ENCODE measurements around the gene CYP21A2.
"Not testable (repeated sequence)": the region's sequence is repeated elsewhere in the genome, so short reads cannot be mapped to it uniquely, and the experiment has no call there.

The CYP21A2 gene

DNA sequence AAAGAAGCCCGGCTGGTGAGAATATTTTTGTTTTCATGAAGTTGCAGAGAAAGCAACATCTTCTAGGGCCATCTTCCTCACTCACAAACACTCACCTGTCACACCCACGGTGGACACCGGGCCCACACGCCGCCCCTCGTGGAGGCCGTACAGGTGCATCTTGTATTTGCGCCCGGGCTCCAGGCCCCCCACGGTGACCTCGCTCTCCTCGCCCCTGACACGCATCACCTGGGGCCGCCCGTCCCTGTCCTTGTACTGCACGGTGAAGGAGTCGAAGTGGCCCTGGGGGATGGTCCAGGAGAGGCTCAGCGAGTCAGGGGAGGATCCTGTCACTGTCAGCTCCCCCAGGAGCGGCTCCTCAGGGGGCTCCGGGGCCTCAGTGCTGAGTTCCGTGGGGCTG lies 17.5 kb downstream of the CYP21A2 start:
- not testable (repeated sequence) for DNase-seq (ENCODE audit: low spot score)

DNA sequence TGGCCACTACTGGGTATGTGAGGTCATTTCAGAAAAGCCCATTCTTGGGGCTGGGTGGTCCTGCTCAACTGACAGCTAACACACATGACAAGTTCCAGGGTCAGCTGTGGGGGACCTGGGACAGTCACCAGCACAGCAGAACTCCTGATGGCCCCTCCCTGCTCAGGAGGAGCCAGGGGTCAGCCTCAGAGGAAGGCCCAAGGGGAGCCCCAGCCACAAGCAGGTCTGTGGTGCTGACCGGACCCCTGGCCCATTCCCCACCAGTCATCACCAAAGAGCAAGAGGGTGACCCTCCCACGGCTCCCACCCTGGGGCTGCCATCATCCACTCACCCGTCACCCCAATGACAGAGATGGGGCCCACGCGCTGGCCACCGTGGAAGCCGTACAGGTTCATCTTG lies 18.0 kb downstream of the CYP21A2 start:
- no peak for DNase-seq (ENCODE audit: low spot score)

DNA sequence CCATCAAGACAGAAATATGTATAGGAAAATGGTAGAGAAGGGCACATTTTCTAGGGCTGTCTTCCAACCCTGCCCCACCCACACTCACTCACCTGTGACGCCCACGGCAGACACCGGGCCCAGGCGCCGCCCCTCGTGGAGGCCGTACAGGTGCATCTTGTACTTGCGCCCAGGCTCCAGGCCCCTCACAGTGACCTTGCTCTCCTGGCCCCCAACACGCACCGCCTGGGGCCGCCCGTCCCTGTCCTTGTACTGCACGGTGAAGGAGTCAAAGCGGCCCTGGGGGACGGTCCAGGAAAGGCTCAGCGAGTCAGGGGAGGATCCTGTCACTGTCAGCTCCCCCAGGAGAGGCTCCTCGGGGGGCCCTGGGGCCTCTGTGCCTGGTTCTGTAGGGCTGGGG lies 19.8 kb downstream of the CYP21A2 start:
- no peak for DNase-seq (ENCODE audit: low spot score)

DNA sequence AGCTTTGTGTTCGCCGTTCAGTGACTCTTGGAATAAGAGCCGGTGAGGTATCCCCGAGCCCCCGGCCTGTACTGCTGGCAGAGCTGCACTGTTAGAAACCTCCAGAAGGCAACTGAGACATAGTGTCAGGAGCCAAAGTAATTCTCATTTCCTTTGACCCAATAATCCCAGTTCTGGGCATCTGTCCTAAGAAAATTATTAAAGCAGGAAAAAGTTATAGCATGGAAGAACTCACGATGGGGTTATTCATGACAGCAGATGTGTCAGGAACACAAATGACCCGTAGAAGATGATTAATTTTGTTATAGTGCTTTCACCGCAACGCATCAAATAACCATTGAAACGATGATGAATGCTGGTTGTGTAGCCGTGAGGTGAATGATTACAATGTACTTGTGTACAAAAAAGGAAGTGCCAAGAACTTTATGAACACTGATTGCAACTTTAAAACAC lies 20.3 kb downstream of the CYP21A2 start:
- DNase-seq (ENCODE audit: low spot score): no peak

DNA sequence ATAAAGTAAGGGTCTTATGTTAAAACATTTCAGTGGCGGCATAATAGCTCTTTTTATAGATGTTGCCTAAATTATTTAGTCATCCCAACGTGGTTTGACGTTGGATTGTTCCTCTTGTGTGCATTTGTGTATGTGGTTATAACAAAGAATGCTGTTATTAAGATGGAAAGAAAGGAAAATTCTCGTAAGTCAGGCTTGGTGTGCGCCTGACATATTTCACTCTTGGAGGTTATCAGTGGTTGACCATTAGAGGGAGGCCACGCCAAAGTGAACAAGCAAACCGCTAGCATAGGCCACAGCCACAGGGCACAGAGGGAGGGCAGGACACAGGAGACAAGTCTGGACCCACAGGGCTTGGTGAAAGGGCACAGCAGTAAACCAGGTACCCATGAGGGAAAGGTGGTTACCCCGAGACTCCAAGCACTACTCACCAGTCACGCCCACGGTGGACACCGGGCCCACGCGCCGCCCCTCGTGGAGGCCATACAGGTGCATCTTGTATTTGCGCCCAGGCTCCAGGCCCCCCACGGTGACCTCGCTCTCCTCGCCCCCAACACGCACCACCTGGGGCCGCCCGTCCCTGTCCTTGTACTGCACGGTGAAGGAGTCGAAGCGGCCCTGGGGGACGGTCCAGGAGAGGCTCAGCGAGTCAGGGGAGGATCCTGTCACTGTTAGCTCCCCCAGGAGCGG lies 22.9 kb downstream of the CYP21A2 start:
- no peak for DNase-seq (ENCODE audit: low spot score)

DNA sequence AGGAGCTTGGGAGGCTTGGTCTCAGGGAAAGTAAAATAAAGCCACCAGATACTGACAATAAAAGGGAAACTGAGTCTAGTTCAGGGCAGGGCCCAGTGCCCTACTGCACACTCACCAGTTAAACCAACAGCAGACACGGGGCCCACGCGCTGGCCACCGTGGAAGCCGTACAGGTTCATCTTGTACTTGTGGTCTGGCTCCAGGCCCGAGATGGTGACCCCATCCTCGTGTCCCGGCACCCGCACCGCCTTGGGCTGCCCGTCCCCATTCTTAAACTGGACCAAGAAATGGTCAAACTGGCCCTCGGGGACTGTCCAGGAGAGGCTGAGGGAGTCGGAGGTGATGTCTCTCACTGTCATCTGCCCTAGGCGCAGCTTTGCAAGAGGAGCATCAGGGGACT lies 26.5 kb downstream of the CYP21A2 start:
- DNase-seq (ENCODE audit: low spot score): no peak

DNA sequence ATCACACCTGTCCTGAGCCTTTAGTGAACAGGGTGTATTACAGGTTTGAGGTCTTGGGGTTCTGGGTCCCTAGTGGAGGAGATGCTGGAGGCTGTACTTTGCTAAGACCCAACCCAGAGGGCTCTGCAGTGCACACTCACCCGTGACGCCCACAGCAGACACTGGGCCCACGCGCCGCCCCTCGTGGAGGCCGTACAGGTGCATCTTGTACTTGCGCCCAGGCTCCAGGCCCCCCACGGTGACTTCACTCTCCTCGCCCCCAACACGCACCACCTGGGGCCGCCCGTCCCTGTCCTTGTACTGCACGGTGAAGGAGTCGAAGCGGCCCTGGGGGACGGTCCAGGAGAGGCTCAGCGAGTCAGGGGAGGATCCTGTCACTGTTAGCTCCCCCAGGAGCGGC lies 29.3 kb downstream of the CYP21A2 start:
- not testable (repeated sequence) for DNase-seq (ENCODE audit: low spot score)

DNA sequence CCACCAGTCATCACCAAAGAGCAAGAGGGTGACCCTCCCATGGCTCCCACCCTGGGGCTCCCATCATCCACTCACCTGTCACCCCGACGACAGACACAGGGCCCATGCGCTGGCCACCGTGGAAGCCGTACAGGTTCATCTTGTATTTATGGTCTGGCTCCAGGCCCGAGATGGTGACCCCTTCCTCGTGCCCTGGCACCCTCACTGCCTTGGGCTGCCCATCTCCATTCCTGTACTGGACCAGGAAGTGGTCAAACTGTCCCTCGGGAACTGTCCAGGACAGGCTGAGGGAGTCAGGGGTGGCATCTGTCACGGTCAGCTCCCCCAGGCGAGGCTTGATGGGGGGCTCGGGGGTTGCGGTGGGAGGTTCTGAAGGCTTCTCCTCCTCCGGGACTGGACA lies 30.1 kb downstream of the CYP21A2 start:
- DNase-seq (ENCODE audit: low spot score): not testable (repeated sequence)

DNA sequence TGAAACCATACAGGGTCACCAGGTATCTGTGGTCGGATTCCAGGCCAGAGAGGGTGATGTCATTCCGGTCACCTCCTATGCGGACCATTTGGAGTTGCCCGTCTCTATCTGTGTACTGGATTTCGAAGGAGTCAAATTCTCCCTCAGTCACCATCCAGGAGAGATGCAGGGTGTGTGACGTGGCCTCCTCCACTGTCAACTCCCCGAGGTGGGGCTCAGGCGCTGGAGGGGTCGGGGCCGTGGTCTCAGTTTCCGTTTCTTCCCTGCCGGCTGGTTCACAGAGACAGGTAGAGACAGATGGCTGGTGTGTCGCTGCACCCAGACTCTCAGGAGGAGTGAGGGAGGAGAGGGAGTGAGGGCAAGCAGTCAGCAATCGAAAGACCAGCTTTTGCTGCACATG lies 30.7 kb downstream of the CYP21A2 start:
- DNase-seq (ENCODE audit: low spot score): no peak

DNA sequence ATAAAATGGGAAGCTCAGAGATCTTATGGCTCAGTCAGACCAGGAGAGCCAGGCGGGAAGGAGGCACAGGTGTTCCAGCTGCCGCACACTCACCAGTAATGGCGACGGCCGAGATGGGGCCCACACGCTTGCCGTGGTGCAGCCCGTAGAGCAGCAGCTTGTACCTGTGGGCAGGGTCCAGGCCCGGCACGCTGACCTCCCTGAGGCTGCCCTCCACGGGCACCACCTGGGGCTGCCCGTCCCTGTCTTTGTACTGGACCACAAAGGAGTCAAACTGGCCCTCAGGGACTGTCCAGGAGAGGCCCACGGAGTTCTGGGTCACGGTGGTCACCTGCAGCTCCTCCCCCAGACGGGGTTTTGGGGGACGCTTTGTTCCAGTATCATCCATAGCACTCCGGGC lies 31.2 kb downstream of the CYP21A2 start:
- no peak for DNase-seq (ENCODE audit: low spot score)

DNA sequence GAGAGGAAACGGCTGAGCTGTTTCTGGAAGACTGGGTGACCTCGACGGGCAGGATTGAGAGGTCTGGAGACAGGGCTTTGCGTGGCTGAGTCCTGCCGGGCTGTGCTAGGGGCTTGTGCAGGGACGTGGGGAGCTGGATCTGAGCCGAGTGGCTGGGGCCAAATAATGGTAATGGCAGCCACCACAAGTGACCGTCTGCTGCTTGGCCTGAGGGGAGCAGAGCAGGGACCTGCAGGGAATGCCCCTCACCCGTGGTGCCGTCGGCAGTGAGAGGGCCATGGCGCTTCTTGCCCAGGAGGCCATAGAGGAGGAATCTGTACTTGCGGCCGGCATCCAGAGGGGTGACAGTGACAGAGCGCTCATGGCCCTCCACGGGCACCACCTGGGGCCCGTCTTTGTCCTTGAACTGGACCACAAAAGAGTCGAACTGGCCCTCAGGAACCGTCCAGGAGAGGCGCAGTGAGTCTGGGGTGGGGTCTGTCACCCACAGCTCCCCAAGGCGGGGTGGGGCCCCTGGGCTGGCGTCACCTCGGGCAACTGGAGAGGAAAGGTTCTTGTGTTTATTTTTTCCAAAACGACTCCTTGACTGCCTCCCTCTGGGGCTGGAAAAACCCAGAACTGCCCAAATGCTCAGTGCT lies 31.8 kb downstream of the CYP21A2 start:
- DNase-seq (ENCODE audit: low spot score): no peak

DNA sequence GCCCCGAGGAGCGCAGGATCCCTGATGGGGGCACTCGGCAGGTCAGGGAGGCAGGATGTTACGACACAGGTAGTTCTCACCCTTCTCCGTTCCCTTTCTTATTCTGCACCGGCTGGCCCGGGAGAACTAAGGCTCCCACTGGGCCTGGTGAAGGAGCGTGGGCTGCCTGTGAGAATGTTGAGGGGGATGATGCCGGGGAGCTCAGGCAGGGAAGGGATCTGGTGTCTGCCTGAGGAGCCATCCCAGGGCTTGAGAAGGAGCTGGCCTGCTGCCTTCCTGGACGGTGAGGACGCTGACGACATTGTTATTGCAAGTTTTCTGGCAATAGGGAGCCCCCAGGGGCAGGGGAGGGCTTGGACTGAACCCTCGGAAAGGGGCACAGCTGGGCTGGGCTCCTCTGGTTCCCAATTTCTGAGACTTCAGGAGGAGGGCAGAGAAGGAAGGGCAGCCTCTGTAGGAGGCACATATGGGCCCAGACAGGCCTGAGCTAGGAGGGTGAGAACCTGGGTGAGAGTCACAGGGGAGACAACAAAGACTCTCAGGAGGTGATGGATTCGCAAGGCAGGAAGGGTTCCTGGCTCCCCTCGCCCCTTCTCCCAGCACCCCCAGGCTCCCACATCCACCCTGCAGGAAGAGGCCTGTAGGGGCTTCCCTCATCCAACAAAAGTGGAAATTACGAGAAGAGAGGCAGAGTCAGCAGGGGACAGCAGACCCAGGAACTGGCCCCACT lies 32.8 kb downstream of the CYP21A2 start:
- DNase-seq (ENCODE audit: low spot score): no peak

DNA sequence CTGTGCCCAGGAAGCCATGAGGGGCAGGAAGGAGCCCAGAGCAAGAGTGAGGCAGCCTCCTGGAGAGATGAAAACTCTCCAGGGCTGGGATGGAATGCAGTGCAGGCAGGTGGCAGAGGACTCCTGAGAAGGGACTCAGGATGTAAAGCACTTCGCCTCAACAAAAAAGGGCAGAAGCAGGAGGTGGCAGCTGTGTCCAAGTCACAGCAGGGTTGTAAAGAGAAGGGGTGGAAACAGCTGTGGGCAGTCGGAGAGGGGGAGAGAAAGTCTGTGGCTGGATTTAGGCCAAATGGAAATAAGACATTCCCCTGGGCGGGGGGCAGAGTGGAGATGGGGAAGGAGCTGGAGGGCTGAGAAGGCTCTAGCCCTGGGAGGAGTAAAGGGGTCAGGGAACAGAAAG lies 34.9 kb downstream of the CYP21A2 start:
- DNase-seq (ENCODE audit: low spot score): no peak

DNA sequence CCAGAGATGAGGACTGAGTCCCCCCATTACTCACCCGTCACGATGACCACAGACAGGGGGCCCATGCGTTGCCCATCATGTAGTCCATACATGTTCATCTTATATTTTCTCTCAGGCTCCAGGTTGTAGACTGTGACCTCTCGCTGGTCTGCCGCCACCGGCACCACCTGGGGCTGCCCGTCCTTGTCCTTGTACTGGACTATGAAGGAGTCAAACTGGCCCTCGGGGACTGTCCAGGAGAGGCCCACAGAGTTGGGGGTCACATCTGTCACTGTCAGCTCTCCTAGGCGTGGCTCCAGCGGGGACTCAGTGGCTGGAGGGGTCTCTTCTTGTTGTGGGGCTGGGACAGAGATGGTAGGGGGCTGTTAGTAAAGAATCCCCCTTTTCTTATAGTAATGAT lies 35.4 kb downstream of the CYP21A2 start:
- no peak for DNase-seq (ENCODE audit: low spot score)

DNA sequence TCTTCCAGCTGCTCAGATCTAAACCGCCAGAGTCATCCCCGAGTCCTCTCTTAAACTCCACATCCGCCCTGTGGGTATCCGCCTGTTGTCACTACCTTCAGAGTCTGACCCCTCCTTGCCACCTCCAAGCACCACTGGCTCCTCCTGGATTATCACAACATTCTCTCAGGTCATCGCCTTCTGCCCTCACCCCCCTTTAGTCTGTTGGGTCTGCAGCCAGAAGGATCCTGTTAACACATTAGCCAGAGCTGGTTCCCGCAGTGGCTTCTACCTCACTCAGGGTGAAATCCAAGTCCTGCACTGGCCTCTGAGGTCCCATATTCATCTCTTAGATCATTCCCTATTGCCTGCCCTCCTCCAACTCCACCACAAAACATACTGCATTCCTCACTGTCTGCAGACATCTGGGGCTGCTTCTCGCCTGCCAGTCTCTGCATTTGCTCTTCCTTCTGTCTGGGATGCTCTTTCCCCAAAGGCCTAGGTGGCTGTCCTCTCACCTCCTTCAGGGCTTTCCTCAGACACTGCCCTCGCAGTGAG lies 36.8 kb downstream of the CYP21A2 start:
- no peak for DNase-seq (ENCODE audit: low spot score)

DNA sequence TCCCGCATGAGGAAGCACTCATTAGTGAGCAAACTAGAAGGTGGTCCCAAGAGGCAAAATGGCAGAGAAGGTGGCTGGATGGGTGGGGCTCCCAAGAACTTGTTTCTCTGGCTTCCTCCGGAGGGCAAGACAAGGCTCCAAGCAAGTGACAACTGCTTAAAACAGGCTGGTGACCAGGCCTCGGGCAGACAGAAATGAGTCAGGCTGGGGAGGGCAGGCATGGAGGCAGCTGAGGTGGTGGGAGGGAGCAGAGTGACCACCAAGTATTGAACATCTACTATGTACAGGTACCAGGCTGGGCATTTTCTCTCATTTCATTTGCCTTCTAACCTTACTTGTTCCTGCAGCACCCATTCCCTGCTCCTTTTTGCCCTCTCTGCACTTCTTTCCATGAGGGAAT lies 37.6 kb downstream of the CYP21A2 start:
- no peak for DNase-seq (ENCODE audit: low spot score)

DNA sequence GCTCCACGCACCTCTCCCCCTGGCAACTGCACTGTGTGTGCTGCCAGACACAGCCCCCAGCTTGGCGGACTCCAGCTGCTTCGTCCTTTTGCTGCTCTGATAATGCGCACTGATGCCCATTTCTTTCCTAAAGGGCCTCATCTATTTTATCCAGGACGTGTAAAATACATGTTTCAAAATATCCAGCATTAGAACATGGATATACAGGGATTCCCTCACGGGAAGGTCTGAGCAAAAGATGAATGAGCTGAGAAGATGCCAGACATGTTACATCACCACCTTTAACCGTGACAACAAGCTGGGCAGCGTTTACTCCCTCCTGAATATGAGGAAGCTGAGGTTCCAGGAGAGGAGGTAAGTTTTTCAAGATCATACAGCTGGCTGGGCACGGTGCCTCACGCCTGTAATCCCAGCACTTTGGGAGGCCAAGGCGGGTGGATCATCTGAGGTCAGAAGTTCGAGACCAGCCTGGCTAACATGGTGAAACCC lies 38.1 kb downstream of the CYP21A2 start:
- no peak for DNase-seq (ENCODE audit: low spot score)

DNA sequence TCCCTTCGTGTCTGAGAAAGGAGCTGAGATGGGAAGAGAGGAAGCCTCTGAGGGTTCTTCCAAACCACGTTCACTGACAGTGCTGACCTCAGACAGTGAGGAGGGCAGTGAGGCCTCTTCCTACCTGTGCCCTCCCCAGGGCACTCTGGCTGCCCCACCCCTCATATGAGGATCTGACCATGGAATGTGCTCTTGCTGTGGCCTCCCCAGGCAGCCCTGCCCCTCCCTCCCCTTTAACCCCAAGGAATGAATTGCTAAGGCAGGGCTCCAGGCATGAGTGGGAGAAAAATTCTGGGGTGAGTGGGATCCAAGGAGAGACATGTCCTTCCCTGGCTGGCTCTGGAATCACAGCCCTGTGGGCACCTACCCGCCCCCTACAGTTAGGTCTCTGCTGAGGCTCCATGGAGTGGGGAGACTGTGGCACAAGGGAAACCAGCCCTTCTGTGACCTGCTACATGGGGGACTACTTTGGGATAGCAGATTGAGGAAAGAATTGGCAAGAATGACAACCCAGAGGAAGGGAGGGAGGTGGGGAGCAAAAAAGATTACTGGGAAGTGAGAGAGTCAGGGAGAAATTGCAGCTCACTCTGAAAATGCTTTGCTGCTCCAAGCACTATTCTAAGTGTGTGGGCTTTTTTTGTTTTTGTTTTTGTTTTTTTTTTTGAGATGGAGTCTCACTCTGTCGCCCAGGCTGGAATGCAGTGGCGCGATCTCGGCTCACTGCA lies 41.5 kb downstream of the CYP21A2 start:
- DNase-seq (ENCODE audit: low spot score): no peak

DNA sequence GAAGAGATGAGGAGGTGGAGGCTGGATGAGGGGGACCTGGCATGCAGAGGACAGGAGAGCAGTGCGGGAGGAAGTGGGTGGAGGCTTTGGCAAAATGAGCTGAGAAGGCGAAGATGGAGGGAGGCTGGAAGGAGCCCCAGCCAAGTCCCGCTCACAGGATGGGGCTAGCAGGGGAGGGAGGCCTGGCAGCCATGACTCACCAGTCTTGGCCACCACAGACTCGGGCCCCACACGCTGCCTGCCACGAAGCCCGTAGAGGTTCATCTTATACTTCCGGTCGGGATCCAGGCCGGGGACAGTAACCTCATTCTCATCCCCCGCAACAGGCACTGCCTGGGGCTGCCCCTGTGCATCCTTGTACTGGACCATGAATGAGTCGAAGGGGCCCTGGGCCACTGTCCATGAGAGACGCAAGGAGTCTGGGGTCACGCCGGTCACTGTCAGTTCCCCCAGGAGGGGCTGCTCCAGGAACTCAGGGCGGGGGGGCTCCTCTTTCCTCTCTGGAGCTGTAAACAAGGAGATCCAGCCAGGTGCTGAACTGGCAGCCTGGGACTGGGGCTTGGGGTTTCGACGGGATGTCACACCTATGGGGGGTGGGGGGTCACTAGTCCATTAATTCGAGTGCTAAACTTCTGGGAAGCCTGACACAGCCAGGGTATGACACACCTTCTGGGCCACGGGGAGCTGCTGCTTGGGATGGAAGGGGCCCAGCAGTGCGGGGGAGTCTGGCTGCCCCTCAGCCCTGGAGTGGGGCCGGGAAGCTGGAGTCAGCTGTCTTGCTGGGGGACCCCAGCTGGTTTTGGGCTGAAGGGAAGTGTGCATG lies 43.2 kb downstream of the CYP21A2 start:
- DNase-seq (ENCODE audit: low spot score): no peak

DNA sequence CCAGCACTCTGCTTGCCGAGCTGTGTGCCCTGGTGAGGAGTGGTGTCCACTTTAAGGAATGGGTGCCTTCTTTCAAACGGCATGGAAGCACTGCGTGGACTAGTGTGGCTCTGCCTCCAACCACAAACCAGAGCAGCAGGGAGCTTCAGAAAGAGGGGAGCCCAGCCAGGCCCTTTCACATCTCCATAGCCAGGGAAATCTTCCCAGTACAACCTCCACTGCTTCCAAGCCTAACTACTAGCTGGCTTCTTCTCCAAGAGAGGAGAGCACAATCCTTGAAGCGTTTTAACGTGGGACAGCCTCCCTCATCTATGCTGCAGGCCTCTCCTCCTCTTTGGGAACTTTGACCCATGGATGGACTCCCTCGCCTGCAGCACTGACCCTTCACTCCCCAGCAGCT lies 44.3 kb downstream of the CYP21A2 start:
- no peak for DNase-seq (ENCODE audit: low spot score)

DNA sequence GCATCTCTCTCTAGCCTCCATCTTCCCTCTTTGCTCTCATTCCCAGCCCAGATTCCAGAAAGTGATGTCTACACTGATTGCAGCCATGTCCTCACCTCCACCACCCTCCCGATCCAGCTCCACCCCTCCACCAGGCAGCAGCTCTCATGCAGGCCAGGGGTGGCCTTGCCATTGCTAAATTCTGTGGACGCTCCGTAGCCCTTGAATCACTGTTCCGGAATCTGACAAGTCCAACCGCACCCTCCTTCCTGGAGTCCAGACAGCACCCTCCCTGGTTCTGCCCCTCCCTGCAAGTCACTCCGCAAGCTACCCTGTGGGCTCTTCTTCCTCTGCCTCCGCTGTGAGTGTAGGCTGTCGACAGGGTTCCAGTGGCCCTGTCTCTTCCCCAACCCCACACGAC lies 44.7 kb downstream of the CYP21A2 start:
- DNase-seq (ENCODE audit: low spot score): no peak
